ENCODE measurements around the gene ENKD1.

The ENKD1 gene

GRCh38 chr16:67678354-67679023 lies 11.9 kb upstream of the ENKD1 start:
- ATAC-seq: no peak

GRCh38 chr16:67677712-67678111 lies 11.2 kb upstream of the ENKD1 start:
- no peak for ATAC-seq

- ATAC-seq: no peak
Observed at GRCh38 chr16:67676939-67677338, 10.4 kb upstream of the ENKD1 start.

GRCh38 chr16:67676516-67676915 lies 10.0 kb upstream of the ENKD1 start:
- ATAC-seq: no peak

GRCh38 chr16:67675999-67676398 lies 9.4 kb upstream of the ENKD1 start:
- ATAC-seq: no peak

GRCh38 chr16:67675579-67675935 lies 9.0 kb upstream of the ENKD1 start:
- ATAC-seq: no peak

GRCh38 chr16:67674851-67675578 lies 8.5 kb upstream of the ENKD1 start:
- ATAC-seq: no peak

- ATAC-seq: no peak
Observed at GRCh38 chr16:67673712-67674580, 7.4 kb upstream of the ENKD1 start.

GRCh38 chr16:67672739-67673662 lies 6.5 kb upstream of the ENKD1 start:
- peak in 1 of 2 donors; percentile 16 for ATAC-seq

- no peak for ATAC-seq
Observed at GRCh38 chr16:67672306-67672705, 5.8 kb upstream of the ENKD1 start.

- ATAC-seq: no peak
Observed at GRCh38 chr16:67669499-67670101, 3.0 kb upstream of the ENKD1 start.

- no peak for ATAC-seq
Observed at GRCh38 chr16:67668495-67669157, 2.1 kb upstream of the ENKD1 start.

GRCh38 chr16:67667817-67668494 lies 1.4 kb upstream of the ENKD1 start:
- peak; percentile 89 to 91 for ATAC-seq

GRCh38 chr16:67667453-67667816 lies 885 bp upstream of the ENKD1 start:
- no peak for ATAC-seq

GRCh38 chr16:67666032-67666551 lies 458 bp downstream of the ENKD1 start:
- peak in 1 of 2 donors; percentile 0 for ATAC-seq

GRCh38 chr16:67665598-67665997 lies 952 bp downstream of the ENKD1 start:
- no peak for ATAC-seq

GRCh38 chr16:67664871-67665270 lies 1.7 kb downstream of the ENKD1 start:
- ATAC-seq: no peak

- no peak for ATAC-seq
Observed at GRCh38 chr16:67664258-67664657, 2.3 kb downstream of the ENKD1 start.

GRCh38 chr16:67663877-67664222 lies 2.7 kb downstream of the ENKD1 start:
- ATAC-seq: no peak

- ATAC-seq: no peak
Observed at GRCh38 chr16:67663151-67663876, 3.2 kb downstream of the ENKD1 start.
